Measurements from ENCODE around the gene COBL.

DNA sequence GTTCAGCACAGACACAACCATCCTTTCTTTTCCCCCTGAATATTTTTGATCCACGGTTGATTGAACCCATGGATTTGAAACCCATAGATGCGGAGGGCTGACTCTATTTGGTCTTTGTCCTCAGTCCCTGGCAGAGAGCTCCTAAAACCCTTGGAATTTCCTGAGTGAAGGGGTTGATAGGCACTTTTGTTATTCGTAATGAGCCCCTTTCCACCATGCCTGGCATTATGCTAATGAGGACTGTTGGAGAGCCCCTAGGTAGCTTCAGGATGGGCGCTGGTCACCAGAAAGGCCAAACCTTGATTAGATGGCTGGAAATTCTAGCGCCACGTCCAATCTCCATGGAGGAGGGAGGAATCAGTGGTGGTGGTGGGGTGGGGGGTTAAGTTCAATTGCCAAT is 328.1 kb downstream of the COBL start:
- TF ChIP-seq, protein P1, sequence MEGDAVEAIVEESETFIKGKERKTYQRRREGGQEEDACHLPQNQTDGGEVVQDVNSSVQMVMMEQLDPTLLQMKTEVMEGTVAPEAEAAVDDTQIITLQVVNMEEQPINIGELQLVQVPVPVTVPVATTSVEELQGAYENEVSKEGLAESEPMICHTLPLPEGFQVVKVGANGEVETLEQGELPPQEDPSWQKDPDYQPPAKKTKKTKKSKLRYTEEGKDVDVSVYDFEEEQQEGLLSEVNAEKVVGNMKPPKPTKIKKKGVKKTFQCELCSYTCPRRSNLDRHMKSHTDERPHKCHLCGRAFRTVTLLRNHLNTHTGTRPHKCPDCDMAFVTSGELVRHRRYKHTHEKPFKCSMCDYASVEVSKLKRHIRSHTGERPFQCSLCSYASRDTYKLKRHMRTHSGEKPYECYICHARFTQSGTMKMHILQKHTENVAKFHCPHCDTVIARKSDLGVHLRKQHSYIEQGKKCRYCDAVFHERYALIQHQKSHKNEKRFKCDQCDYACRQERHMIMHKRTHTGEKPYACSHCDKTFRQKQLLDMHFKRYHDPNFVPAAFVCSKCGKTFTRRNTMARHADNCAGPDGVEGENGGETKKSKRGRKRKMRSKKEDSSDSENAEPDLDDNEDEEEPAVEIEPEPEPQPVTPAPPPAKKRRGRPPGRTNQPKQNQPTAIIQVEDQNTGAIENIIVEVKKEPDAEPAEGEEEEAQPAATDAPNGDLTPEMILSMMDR (conservative IDR thresholded peaks at IDR 0.05; ENCODE audit: low read depth, low read length), result no peak
- TF ChIP-seq EZH2 (IDR thresholded peaks at IDR 0.05; ENCODE audit: low read length, unreplicated experiment), result no peak

Data from PC-3 (cell line).